ENCODE data around the gene GRID1.
A peak's percentile ranks its signal among the peaks of the same experiment; 100 is the strongest.

Gene GRID1

GRCh38 chr10:85604136-85604725, 762.4 kb downstream of the GRID1 start:
- H3K4me1 ChIP-seq (ENCODE audit: control insufficient read depth, insufficient read depth, low read depth, low read length): no peaks in the 10 kb centered on the region
- 75% methylated on average over 5 of the region's 5 CpGs for WGBS

GRCh38 chr10:85603151-85603940, 763.2 kb downstream of the GRID1 start:
- Histone ChIP-seq H3K4me1 (ENCODE audit: control insufficient read depth, insufficient read depth, low read depth, low read length) (no peaks in the 10 kb centered on the region), H3K27ac (ENCODE audit: low read length, poor library complexity, severe bottlenecking) (no peak overlapping the region), H3K79me1 (replicated peaks; ENCODE audit: low read length, poor library complexity, severe bottlenecking) (no peaks in the 10 kb centered on the region), H4K91ac (ENCODE audit: low read length) (no peak overlapping the region), H2BK15ac (ENCODE audit: low read depth, poor library complexity, severe bottlenecking) (no peak overlapping the region), H3K36me3 (ENCODE audit: control insufficient read depth in 1 of 2, insufficient read depth in 2 of 2, low read depth in 1 of 2, low read length in 2 of 2) (no peaks in the 10 kb centered on the region), H2BK5ac (ENCODE audit: low read depth, low read length, poor library complexity, severe bottlenecking) (no peak overlapping the region), H3K4me2 (ENCODE audit: low read length, poor library complexity, severe bottlenecking) (no peak overlapping the region), H3K27me3 (ENCODE audit: control insufficient read depth in 1 of 2, insufficient read depth in 1 of 2, low read length in 2 of 2) (no peaks in the 10 kb centered on the region), H2BK12ac (ENCODE audit: low read length in 2 of 2) (no peak overlapping the region), H3K18ac (ENCODE audit: low read depth in 1 of 2, low read length in 2 of 2) (no peak overlapping the region), H2AK5ac (ENCODE audit: low read length, severe bottlenecking) (no peak overlapping the region), H2AFZ (ENCODE audit: low read depth, low read length) (no peak overlapping the region), H4K8ac (ENCODE audit: low read length) (no peak overlapping the region), H3K14ac (ENCODE audit: low read length in 2 of 2) (no peak overlapping the region), H3K4me3 (ENCODE audit: insufficient read depth in 1 of 2, low read depth in 1 of 2, low read length in 2 of 2) (no peak overlapping the region), H3K9me3 (ENCODE audit: control insufficient read depth, low read length) (peaks cover 7% of the 10 kb centered on the region), H3K4ac (ENCODE audit: low read depth in 1 of 2, low read length in 2 of 2) (no peak overlapping the region), H3K9ac (ENCODE audit: low read length) (no peak overlapping the region), H2BK120ac (ENCODE audit: low read depth, low read length) (no peak overlapping the region), H3K23ac (ENCODE audit: low read length in 2 of 2) (no peak overlapping the region)
- no peak for DNase-seq
- WGBS: 74% methylated on average over 5 of the region's 5 CpGs

More at GRCh38 chr10:85604136-85604725, 762.4 kb downstream of the GRID1 start:
- no peak overlapping the region for H3K14ac ChIP-seq (ENCODE audit: low read length in 2 of 2)
- H2AK5ac ChIP-seq (ENCODE audit: low read length, severe bottlenecking): no peak overlapping the region
- no peak overlapping the region for H3K23ac ChIP-seq (ENCODE audit: low read length in 2 of 2)
- H3K18ac ChIP-seq (ENCODE audit: low read depth in 1 of 2, low read length in 2 of 2): no peak overlapping the region
- H3K4me2 ChIP-seq (ENCODE audit: low read length, poor library complexity, severe bottlenecking): no peak overlapping the region
- H2BK5ac ChIP-seq (ENCODE audit: low read depth, low read length, poor library complexity, severe bottlenecking): no peak overlapping the region
- H4K8ac ChIP-seq (ENCODE audit: low read length): no peak overlapping the region
- no peaks in the 10 kb centered on the region for H3K36me3 ChIP-seq (ENCODE audit: control insufficient read depth in 1 of 2, insufficient read depth in 2 of 2, low read depth in 1 of 2, low read length in 2 of 2)
- peaks cover 7% of the 10 kb centered on the region for H3K9me3 ChIP-seq (ENCODE audit: control insufficient read depth, low read length)
- no peak overlapping the region for H2BK15ac ChIP-seq (ENCODE audit: low read depth, poor library complexity, severe bottlenecking)
- no peak overlapping the region for H4K91ac ChIP-seq (ENCODE audit: low read length)
- H3K79me1 ChIP-seq (replicated peaks; ENCODE audit: low read length, poor library complexity, severe bottlenecking): no peaks in the 10 kb centered on the region
- H3K4me3 ChIP-seq (ENCODE audit: insufficient read depth in 1 of 2, low read depth in 1 of 2, low read length in 2 of 2): no peak overlapping the region
- H2AFZ ChIP-seq (ENCODE audit: low read depth, low read length): no peak overlapping the region
- H2BK120ac ChIP-seq (ENCODE audit: low read depth, low read length): no peak overlapping the region
- DNase-seq: no peak
- H3K4ac ChIP-seq (ENCODE audit: low read depth in 1 of 2, low read length in 2 of 2): no peak overlapping the region
- H3K9ac ChIP-seq (ENCODE audit: low read length): no peak overlapping the region
- H3K27ac ChIP-seq (ENCODE audit: low read length, poor library complexity, severe bottlenecking): no peak overlapping the region
- no peak overlapping the region for H2BK12ac ChIP-seq (ENCODE audit: low read length in 2 of 2)
- no peaks in the 10 kb centered on the region for H3K27me3 ChIP-seq (ENCODE audit: control insufficient read depth in 1 of 2, insufficient read depth in 1 of 2, low read length in 2 of 2)

- H4K8ac ChIP-seq (ENCODE audit: low read length): no peak overlapping the region
- no peaks in the 10 kb centered on the region for H3K36me3 ChIP-seq (ENCODE audit: control insufficient read depth in 1 of 2, insufficient read depth in 2 of 2, low read depth in 1 of 2, low read length in 2 of 2)
- H3K4me2 ChIP-seq (ENCODE audit: low read length, poor library complexity, severe bottlenecking): no peak overlapping the region
- H2AFZ ChIP-seq (ENCODE audit: low read depth, low read length): no peak overlapping the region
- 67% methylated on average over 1 of the region's 1 CpG for WGBS
- H4K91ac ChIP-seq (ENCODE audit: low read length): no peak overlapping the region
- H3K79me1 ChIP-seq (replicated peaks; ENCODE audit: low read length, poor library complexity, severe bottlenecking): no peaks in the 10 kb centered on the region
- peaks cover 7% of the 10 kb centered on the region for H3K9me3 ChIP-seq (ENCODE audit: control insufficient read depth, low read length)
- no peak overlapping the region for H3K14ac ChIP-seq (ENCODE audit: low read length in 2 of 2)
- DNase-seq: no peak
- no peak overlapping the region for H3K27ac ChIP-seq (ENCODE audit: low read length, poor library complexity, severe bottlenecking)
- no peaks in the 10 kb centered on the region for H3K4me1 ChIP-seq (ENCODE audit: control insufficient read depth, insufficient read depth, low read depth, low read length)
- no peak overlapping the region for H3K4me3 ChIP-seq (ENCODE audit: insufficient read depth in 1 of 2, low read depth in 1 of 2, low read length in 2 of 2)
- H2AK5ac ChIP-seq (ENCODE audit: low read length, severe bottlenecking): no peak overlapping the region
- H2BK12ac ChIP-seq (ENCODE audit: low read length in 2 of 2): no peak overlapping the region
- no peak overlapping the region for H2BK5ac ChIP-seq (ENCODE audit: low read depth, low read length, poor library complexity, severe bottlenecking)
- no peak overlapping the region for H3K9ac ChIP-seq (ENCODE audit: low read length)
- no peak overlapping the region for H2BK120ac ChIP-seq (ENCODE audit: low read depth, low read length)
- H3K4ac ChIP-seq (ENCODE audit: low read depth in 1 of 2, low read length in 2 of 2): no peak overlapping the region
- no peak overlapping the region for H2BK15ac ChIP-seq (ENCODE audit: low read depth, poor library complexity, severe bottlenecking)
- H3K23ac ChIP-seq (ENCODE audit: low read length in 2 of 2): no peak overlapping the region
- H3K27me3 ChIP-seq (ENCODE audit: control insufficient read depth in 1 of 2, insufficient read depth in 1 of 2, low read length in 2 of 2): no peaks in the 10 kb centered on the region
- no peak overlapping the region for H3K18ac ChIP-seq (ENCODE audit: low read depth in 1 of 2, low read length in 2 of 2)
Measured at GRCh38 chr10:85602713-85603112, 763.9 kb downstream of the GRID1 start.

GRCh38 chr10:85602306-85602705, 764.3 kb downstream of the GRID1 start:
- Histone ChIP-seq H3K4me2 (ENCODE audit: low read length, poor library complexity, severe bottlenecking) (no peak overlapping the region), H3K18ac (ENCODE audit: low read depth in 1 of 2, low read length in 2 of 2) (no peak overlapping the region), H4K8ac (ENCODE audit: low read length) (no peak overlapping the region), H3K9me3 (ENCODE audit: control insufficient read depth, low read length) (peaks cover 4% of the 10 kb centered on the region), H3K9ac (ENCODE audit: low read length) (no peak overlapping the region), H3K79me1 (replicated peaks; ENCODE audit: low read length, poor library complexity, severe bottlenecking) (no peaks in the 10 kb centered on the region), H3K4me1 (ENCODE audit: control insufficient read depth, insufficient read depth, low read depth, low read length) (no peaks in the 10 kb centered on the region), H3K4me3 (ENCODE audit: insufficient read depth in 1 of 2, low read depth in 1 of 2, low read length in 2 of 2) (no peak overlapping the region), H2BK5ac (ENCODE audit: low read depth, low read length, poor library complexity, severe bottlenecking) (no peak overlapping the region), H2BK12ac (ENCODE audit: low read length in 2 of 2) (no peak overlapping the region), H2BK15ac (ENCODE audit: low read depth, poor library complexity, severe bottlenecking) (no peak overlapping the region), H3K27ac (ENCODE audit: low read length, poor library complexity, severe bottlenecking) (no peak overlapping the region), H3K4ac (ENCODE audit: low read depth in 1 of 2, low read length in 2 of 2) (no peak overlapping the region), H3K27me3 (ENCODE audit: control insufficient read depth in 1 of 2, insufficient read depth in 1 of 2, low read length in 2 of 2) (no peaks in the 10 kb centered on the region), H2AFZ (ENCODE audit: low read depth, low read length) (no peak overlapping the region), H3K14ac (ENCODE audit: low read length in 2 of 2) (peak overlapping the region in 1 of 2 experiments; percentile 1), H4K91ac (ENCODE audit: low read length) (no peak overlapping the region), H3K36me3 (ENCODE audit: control insufficient read depth in 1 of 2, insufficient read depth in 2 of 2, low read depth in 1 of 2, low read length in 2 of 2) (no peaks in the 10 kb centered on the region), H2BK120ac (ENCODE audit: low read depth, low read length) (no peak overlapping the region), H2AK5ac (ENCODE audit: low read length, severe bottlenecking) (no peak overlapping the region), H3K23ac (ENCODE audit: low read length in 2 of 2) (no peak overlapping the region)
- DNase-seq: no peak
- WGBS: 93% methylated on average over 18 of the region's 18 CpGs

All from mesenchymal stem cell (in vitro differentiated cells and primary cell).